HepG2 (cell line): ENCODE measurements around the gene ATP9A.

Source experiments
- ELK4 ChIP-seq: sonication (generic); formaldehyde crosslinking; IDR thresholded peaks from 2 replicates; pipeline ENCODE4 v1.9.0; 2021; ENCODE audit warnings: missing genetic modification reagents, borderline replicate concordance
- JUNB ChIP-seq: sonication (generic); formaldehyde crosslinking; IDR thresholded peaks from 2 replicates; pipeline ENCODE4 v1.8.0; 2022; ENCODE audit warnings: missing genetic modification reagents, mild to moderate bottlenecking, borderline replicate concordance
- KDM4B ChIP-seq: sonication (generic); formaldehyde crosslinking; IDR thresholded peaks from 2 replicates; pipeline ENCODE4 v1.4.0; 2020; ENCODE audit warnings: missing genetic modification reagents
- MXD4 ChIP-seq: IDR thresholded peaks from 2 replicates; pipeline ENCODE4 v1.6.1; 2016; ENCODE audit warnings: mild to moderate bottlenecking, missing biosample characterization, missing genetic modification reagents
- NFYC ChIP-seq: IDR thresholded peaks from 2 replicates; pipeline ENCODE4 v1.6.1; 2016; ENCODE audit warnings: missing genetic modification reagents, missing compliant biosample characterization
- RNF2 ChIP-seq: fragments of 450-650 bp; conservative IDR thresholded peaks from 2 replicates; pipeline ENCODE4 v1.6.1; 2016; ENCODE audit warnings: low read depth
- TCF7L2 ChIP-seq: IDR thresholded peaks from 2 replicates; pipeline ENCODE4 v1.6.1; 2011; ENCODE audit warnings: mild to moderate bottlenecking, low read depth, low read length, moderate library complexity
- ZBTB26 ChIP-seq: IDR thresholded peaks from 2 replicates; pipeline ENCODE4 v1.6.1; 2016; ENCODE audit warnings: missing compliant biosample characterization, missing genetic modification reagents, borderline replicate concordance
- ZNF747 ChIP-seq: sonication (generic); formaldehyde crosslinking; IDR thresholded peaks from 2 replicates; pipeline ENCODE4 v1.8.1; 2023; ENCODE audit warnings: missing genetic modification reagents, mild to moderate bottlenecking, borderline replicate concordance
- ZNF749 ChIP-seq: sonication (generic); formaldehyde crosslinking; IDR thresholded peaks from 2 replicates; pipeline ENCODE4 v1.8.0; 2022; ENCODE audit warnings: mild to moderate bottlenecking, missing genetic modification reagents, moderate library complexity, borderline replicate concordance
- ZNF784 ChIP-seq: sonication (generic); formaldehyde crosslinking; IDR thresholded peaks from 2 replicates; pipeline ENCODE4 v1.5.1; 2020; ENCODE audit warnings: missing genetic modification reagents, mild to moderate bottlenecking, borderline replicate concordance
- ZNF891 ChIP-seq: sonication (generic); formaldehyde crosslinking; IDR thresholded peaks from 2 replicates; pipeline ENCODE4 v1.5.0; 2020; ENCODE audit warnings: mild to moderate bottlenecking, missing genetic modification reagents
- TF ChIP-seq, protein P1 (sequence below): fragments of 450-650 bp; IDR thresholded peaks from 2 replicates; pipeline ENCODE4 v1.6.1; 2016
- TF ChIP-seq, protein P2 (sequence below): IDR thresholded peaks from 2 replicates; pipeline ENCODE4 v1.6.1; 2018; ENCODE audit warnings: missing genetic modification reagents, mild to moderate bottlenecking, missing compliant biosample characterization

DNA sequence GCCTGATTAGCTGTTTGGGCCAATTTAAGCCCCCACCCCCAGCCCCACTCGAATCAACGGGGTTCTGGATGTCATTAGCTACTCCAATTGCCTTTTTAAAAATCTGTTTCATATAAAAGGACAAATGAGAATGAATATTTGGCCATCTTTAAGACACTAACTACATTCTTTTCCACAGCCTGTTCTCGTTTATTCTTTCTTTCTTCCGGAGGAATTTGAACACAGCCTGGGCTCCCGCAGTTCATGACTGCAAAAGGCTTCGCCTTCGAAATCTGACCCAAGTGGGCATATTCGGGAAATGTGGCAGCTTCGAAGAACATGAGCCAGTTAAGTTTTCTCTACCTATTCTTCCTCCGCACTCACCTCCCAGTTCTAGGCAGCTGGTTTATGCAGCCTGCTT is 176.3 kb downstream of the ATP9A start:
- TF ChIP-seq RNF2 (no peak), KDM4B (CRISPR knock-in tag) (no peak), ELK4 (CRISPR knock-in tag) (no peak), ZNF747 (no peak), JUNB (no peak), TCF7L2 (no peak), ZNF891 (CRISPR knock-in tag) (no peak), MXD4 (CRISPR knock-in tag) (no peak), NFYC (no peak), ZNF749 (CRISPR knock-in tag) (no peak), ZBTB26 (CRISPR knock-in tag) (no peak), ZNF784 (CRISPR knock-in tag) (no peak)
- TF ChIP-seq, protein P1, sequence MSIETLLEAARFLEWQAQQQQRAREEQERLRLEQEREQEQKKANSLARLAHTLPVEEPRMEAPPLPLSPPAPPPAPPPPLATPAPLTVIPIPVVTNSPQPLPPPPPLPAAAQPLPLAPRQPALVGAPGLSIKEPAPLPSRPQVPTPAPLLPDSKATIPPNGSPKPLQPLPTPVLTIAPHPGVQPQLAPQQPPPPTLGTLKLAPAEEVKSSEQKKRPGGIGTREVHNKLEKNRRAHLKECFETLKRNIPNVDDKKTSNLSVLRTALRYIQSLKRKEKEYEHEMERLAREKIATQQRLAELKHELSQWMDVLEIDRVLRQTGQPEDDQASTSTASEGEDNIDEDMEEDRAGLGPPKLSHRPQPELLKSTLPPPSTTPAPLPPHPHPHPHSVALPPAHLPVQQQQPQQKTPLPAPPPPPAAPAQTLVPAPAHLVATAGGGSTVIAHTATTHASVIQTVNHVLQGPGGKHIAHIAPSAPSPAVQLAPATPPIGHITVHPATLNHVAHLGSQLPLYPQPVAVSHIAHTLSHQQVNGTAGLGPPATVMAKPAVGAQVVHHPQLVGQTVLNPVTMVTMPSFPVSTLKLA: no peak
- TF ChIP-seq, protein P2, sequence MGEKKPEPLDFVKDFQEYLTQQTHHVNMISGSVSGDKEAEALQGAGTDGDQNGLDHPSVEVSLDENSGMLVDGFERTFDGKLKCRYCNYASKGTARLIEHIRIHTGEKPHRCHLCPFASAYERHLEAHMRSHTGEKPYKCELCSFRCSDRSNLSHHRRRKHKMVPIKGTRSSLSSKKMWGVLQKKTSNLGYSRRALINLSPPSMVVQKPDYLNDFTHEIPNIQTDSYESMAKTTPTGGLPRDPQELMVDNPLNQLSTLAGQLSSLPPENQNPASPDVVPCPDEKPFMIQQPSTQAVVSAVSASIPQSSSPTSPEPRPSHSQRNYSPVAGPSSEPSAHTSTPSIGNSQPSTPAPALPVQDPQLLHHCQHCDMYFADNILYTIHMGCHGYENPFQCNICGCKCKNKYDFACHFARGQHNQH (CRISPR knock-in tag): no peak
